Measurements from ENCODE around the gene ROR2.

Gene ROR2

GRCh38 chr9:91758491-91758981 is 191.5 kb downstream of the ROR2 start:
- no peak for TF ChIP-seq ZFX (IDR thresholded peaks at IDR 0.05; ENCODE audit: borderline replicate concordance)
- TF ChIP-seq, protein P1, sequence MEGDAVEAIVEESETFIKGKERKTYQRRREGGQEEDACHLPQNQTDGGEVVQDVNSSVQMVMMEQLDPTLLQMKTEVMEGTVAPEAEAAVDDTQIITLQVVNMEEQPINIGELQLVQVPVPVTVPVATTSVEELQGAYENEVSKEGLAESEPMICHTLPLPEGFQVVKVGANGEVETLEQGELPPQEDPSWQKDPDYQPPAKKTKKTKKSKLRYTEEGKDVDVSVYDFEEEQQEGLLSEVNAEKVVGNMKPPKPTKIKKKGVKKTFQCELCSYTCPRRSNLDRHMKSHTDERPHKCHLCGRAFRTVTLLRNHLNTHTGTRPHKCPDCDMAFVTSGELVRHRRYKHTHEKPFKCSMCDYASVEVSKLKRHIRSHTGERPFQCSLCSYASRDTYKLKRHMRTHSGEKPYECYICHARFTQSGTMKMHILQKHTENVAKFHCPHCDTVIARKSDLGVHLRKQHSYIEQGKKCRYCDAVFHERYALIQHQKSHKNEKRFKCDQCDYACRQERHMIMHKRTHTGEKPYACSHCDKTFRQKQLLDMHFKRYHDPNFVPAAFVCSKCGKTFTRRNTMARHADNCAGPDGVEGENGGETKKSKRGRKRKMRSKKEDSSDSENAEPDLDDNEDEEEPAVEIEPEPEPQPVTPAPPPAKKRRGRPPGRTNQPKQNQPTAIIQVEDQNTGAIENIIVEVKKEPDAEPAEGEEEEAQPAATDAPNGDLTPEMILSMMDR (IDR thresholded peaks at IDR 0.05): peak; percentile 76
- H3K27ac ChIP-seq: no peak overlapping the region

DNA sequence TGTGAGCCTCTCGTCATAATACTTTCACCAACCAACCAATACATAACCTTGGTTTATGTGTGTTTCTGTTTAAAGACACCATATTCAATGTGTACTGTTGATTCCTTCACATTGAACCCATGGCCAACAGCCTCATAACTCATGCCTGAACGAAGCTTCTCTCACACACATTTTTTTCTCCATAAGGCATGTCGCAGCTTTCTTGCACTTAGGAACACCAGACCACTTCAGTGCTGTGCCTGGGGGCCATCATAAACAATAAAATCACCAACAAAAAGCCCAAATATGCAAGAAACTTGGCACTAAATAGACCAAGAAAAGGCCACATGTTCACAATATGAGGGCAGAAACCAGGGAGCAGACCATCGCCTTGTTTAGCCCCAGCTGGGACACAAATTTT is 192.2 kb downstream of the ROR2 start:
- no peak overlapping the region for H3K27ac ChIP-seq
- TF ChIP-seq ZFX (IDR thresholded peaks at IDR 0.05; ENCODE audit: borderline replicate concordance): no peak

- no peak overlapping the region for H3K27ac ChIP-seq
- TF ChIP-seq ZFX (IDR thresholded peaks at IDR 0.05; ENCODE audit: borderline replicate concordance): no peak
- TF ChIP-seq, protein P1 (IDR thresholded peaks at IDR 0.05): no peak
These were observed 193.6 kb downstream of the ROR2 start for GRCh38 chr9:91756510-91756780.

GRCh38 chr9:91755761-91756509 is 194.1 kb downstream of the ROR2 start:
- H3K27ac ChIP-seq: no peak overlapping the region
- no peak for TF ChIP-seq ZFX (IDR thresholded peaks at IDR 0.05; ENCODE audit: borderline replicate concordance)
- TF ChIP-seq, protein P1 (IDR thresholded peaks at IDR 0.05): no peak

DNA sequence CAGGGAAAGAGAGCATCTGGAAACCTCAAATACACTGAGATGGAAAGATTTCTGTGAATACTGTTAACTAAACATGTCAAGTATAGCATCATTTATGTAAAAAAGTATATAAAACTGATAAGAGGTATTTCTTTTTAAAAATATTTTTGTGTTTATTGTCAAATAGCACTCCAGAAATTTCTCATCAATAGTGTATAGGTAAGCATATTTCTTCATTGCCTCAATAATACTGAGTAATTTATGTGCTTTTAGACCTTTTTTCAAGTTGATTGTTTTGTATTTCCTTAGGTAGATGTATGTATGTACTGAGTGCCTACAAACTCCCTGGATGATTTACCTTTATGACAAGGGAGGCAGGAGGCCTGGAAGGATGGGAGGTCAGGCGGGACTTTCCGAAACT is 196.3 kb downstream of the ROR2 start:
- no peak for TF ChIP-seq ZFX (IDR thresholded peaks at IDR 0.05; ENCODE audit: borderline replicate concordance)
- TF ChIP-seq, protein P1 (IDR thresholded peaks at IDR 0.05): no peak
- H3K27ac ChIP-seq: no peak overlapping the region

- H3K27ac ChIP-seq: no peak overlapping the region
- TF ChIP-seq, protein P1 (IDR thresholded peaks at IDR 0.05): no peak
- no peak for TF ChIP-seq ZFX (IDR thresholded peaks at IDR 0.05; ENCODE audit: borderline replicate concordance)
These were observed 198.1 kb downstream of the ROR2 start for GRCh38 chr9:91751922-91752321.

DNA sequence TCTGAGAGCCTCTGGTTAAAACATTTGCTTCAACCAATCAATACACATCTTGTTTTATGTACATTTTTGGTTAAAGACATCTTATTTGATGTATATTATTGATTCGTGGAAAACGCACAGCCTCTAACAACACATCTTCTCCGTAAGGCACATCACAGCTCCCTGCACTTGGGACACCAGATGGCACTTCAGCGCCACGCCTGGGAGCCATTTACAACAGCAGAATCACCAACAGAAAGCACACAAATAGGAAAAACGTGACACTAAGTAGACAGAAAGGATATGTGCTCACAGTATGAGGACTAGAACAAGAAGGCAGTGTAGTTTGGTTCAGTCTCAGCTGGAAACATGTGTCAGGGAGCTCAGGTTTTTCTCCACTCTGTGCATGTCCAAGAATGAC is 199.7 kb downstream of the ROR2 start:
- no peak overlapping the region for H3K27ac ChIP-seq
- TF ChIP-seq ZFX (IDR thresholded peaks at IDR 0.05; ENCODE audit: borderline replicate concordance): no peak
- TF ChIP-seq, protein P1 (IDR thresholded peaks at IDR 0.05): peak; percentile 26; the same call in 1 of the 2 replicates

DNA sequence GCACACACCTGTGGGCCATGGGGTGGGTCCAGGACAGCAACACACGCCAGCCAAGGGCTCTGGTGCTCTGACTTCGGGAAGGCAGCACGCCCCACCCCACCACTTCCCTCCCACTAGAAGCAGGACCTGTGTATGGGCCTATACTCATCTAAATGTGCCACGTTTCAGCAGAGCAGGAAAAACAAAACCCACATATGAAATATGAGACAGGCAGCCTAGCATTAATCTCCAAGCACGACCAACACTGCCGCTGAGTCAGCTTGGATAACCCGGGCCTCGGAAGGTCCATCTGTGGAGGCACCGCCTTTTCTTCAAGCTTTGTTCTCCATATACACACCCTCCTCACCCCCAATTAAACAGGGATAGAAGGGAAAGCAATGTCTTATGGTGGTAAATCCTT is 203.1 kb downstream of the ROR2 start:
- H3K27ac ChIP-seq: no peak overlapping the region
- TF ChIP-seq, protein P1 (IDR thresholded peaks at IDR 0.05): no peak
- no peak for TF ChIP-seq ZFX (IDR thresholded peaks at IDR 0.05; ENCODE audit: borderline replicate concordance)

Measured in 22Rv1 (cell line).